ENCODE data around the gene SLC35E4.

- no peak for TF ChIP-seq GATA2 (IDR thresholded peaks at IDR 0.05; ENCODE audit: low read depth, low read length)
- no peak for TF ChIP-seq GATA3 (IDR thresholded peaks at IDR 0.05; ENCODE audit: low read depth, low read length)
Measured at GRCh38 chr22:30603801-30604200, 31.8 kb upstream of the SLC35E4 start.

Measured in SH-SY5Y (cell line).